Cardiac muscle cell (in vitro differentiated cells and primary cell): ENCODE results near the gene SPATA31D4. TPM values are rescaled to one million over a fixed set of nuclear protein-coding genes. Genes with fewer than 3 reads are reported as not detected.
"Not testable (repeated sequence)": the region's sequence is repeated elsewhere in the genome, so short reads cannot be mapped to it uniquely, and the experiment has no call there.

Source experiments
- DNase-seq, 2 donors: peaks; one replicate each; pipeline versions ENCODE4 v3.0.0 to v3.0.0-alpha.2; 2010 to 2017; ENCODE audit warnings: low read depth in 1 of 2, low spot score in 1 of 2
- H3K27ac ChIP-seq: fragments of 200-600 bp; sonication (generic); 2 replicates; pipeline ENCODE4 v1.5.1; 2016
- H3K27me3 ChIP-seq: fragments of 200-600 bp; sonication (generic); 2 replicates; pipeline ENCODE4 v1.6.0; 2016; ENCODE audit warnings: control low read depth
- H3K36me3 ChIP-seq: fragments of 200-600 bp; sonication (generic); 2 replicates; pipeline ENCODE4 v1.5.1; 2016; ENCODE audit warnings: control low read depth
- H3K4me1 ChIP-seq: fragments of 200-600 bp; sonication (generic); 2 replicates; pipeline ENCODE4 v1.8.1; 2017; ENCODE audit warnings: low read depth, mild to moderate bottlenecking, mixed run types
- H3K4me3 ChIP-seq: fragments of 200-600 bp; sonication (generic); 2 replicates; pipeline ENCODE4 v1.5.1; 2016; ENCODE audit warnings: mild to moderate bottlenecking
- H3K9me3 ChIP-seq: fragments of 200-600 bp; sonication (generic); 2 replicates; pipeline ENCODE4 v1.5.1; 2017; ENCODE audit warnings: low read depth, mild to moderate bottlenecking, control low read depth
- polyA plus RNA-seq: library from polyadenylated mRNA; unstranded; fragments of >200 nt; fragmentation: Nextera tagmentation; extraction: Ambion mirVana; gene quantifications from 2 replicates; pipeline ENCODE4 v1.2.1, GENCODE V29; 2016
- total RNA-seq: library from RNA; depleted of rRNA; stranded (reverse); fragments of >200 nt; gene quantifications from 2 replicates; pipeline ENCODE4 v1.2.3, GENCODE V29; 2016
- TF ChIP-seq, protein P1 (sequence below): IDR thresholded peaks from 2 replicates; pipeline ENCODE4 v1.5.1; 2012; ENCODE audit warnings: low read depth, mild to moderate bottlenecking, low read length

Gene SPATA31D4
- total and polyA plus RNA-seq, 2 experiments from 2014 or later = not detected

DNA sequence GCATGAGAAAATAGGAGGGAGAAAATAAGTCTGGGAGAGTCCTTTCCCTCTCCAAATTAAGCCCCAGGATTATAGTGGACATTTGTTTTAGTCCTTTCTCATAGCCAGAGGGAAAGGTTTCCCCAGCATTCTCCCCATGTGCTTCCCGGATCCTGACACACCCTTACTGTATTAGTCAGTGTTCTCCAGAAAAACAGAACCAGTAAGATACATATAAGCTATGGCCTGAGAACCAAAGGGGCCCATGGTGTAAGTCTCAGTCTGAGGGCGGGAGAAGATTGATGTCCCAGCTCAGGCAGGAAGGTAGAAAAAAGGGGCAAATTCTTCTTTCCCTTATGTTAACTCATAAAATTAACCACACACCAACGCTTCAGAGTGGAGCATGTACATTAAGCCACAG lies 25.6 kb upstream of the SPATA31D4 start:
- TF ChIP-seq, protein P1, sequence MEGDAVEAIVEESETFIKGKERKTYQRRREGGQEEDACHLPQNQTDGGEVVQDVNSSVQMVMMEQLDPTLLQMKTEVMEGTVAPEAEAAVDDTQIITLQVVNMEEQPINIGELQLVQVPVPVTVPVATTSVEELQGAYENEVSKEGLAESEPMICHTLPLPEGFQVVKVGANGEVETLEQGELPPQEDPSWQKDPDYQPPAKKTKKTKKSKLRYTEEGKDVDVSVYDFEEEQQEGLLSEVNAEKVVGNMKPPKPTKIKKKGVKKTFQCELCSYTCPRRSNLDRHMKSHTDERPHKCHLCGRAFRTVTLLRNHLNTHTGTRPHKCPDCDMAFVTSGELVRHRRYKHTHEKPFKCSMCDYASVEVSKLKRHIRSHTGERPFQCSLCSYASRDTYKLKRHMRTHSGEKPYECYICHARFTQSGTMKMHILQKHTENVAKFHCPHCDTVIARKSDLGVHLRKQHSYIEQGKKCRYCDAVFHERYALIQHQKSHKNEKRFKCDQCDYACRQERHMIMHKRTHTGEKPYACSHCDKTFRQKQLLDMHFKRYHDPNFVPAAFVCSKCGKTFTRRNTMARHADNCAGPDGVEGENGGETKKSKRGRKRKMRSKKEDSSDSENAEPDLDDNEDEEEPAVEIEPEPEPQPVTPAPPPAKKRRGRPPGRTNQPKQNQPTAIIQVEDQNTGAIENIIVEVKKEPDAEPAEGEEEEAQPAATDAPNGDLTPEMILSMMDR = no peak
- peaks cover 8% of the 10 kb centered on the region for H3K4me1 ChIP-seq
- H3K4me3 ChIP-seq = no peak overlapping the region
- no peaks in the 10 kb centered on the region for H3K36me3 ChIP-seq
- no peaks in the 10 kb centered on the region for H3K9me3 ChIP-seq
- peaks cover 10% of the 10 kb centered on the region for H3K27me3 ChIP-seq
- no peak overlapping the region for H3K27ac ChIP-seq
- DNase-seq = no peak

DNA sequence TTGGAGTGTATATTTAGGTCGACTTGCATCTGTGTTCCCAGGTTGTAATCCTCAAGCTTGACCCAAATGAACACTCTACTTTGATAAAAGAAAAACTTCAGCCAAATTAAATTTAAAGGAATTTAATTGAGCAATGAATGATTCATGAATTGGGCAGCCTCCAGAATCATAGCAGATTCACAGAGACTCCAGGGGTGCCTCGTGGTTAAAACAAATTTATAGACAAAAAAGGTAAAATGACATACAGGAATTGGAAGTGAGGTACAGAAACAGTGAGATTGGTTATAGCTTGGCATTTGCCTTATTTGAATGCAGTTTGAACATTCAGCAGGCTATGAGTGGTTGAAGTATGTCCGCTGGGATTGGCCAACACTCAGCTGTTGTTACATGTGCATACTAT lies 21.6 kb upstream of the SPATA31D4 start:
- Histone ChIP-seq H3K27ac (no peak overlapping the region), H3K27me3 (no peaks in the 10 kb centered on the region), H3K9me3 (no peaks in the 10 kb centered on the region), H3K36me3 (no peaks in the 10 kb centered on the region), H3K4me3 (no peak overlapping the region), H3K4me1 (peaks cover 8% of the 10 kb centered on the region)
- TF ChIP-seq, protein P1 = no peak
- DNase-seq = peak in 1 of 2 donors; percentile 68

DNA sequence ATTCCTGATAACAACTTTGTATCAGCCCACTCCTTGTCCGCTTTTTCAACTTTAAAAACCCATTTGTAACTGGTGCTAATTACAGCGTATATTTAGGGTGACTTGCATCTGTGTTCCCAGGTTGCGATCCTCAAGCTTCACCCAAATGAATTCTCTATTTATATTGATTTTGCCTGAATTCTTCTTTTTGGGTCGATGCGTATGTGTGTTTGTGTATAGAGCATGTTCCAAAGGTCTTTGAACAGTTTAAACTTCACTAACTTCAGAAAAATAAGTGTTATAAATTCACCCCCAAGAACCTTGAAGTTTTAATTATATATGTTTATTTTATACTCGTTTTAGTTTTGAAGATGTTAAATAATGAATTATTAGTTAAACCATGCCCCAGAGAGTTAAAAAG lies 16.1 kb upstream of the SPATA31D4 start:
- no peak overlapping the region for H3K4me3 ChIP-seq
- no peak overlapping the region for H3K27ac ChIP-seq
- no peaks in the 10 kb centered on the region for H3K36me3 ChIP-seq
- peaks cover 5% of the 10 kb centered on the region for H3K27me3 ChIP-seq
- TF ChIP-seq, protein P1 = no peak
- no peaks in the 10 kb centered on the region for H3K9me3 ChIP-seq
- H3K4me1 ChIP-seq = no peaks in the 10 kb centered on the region
- DNase-seq = no peak

DNA sequence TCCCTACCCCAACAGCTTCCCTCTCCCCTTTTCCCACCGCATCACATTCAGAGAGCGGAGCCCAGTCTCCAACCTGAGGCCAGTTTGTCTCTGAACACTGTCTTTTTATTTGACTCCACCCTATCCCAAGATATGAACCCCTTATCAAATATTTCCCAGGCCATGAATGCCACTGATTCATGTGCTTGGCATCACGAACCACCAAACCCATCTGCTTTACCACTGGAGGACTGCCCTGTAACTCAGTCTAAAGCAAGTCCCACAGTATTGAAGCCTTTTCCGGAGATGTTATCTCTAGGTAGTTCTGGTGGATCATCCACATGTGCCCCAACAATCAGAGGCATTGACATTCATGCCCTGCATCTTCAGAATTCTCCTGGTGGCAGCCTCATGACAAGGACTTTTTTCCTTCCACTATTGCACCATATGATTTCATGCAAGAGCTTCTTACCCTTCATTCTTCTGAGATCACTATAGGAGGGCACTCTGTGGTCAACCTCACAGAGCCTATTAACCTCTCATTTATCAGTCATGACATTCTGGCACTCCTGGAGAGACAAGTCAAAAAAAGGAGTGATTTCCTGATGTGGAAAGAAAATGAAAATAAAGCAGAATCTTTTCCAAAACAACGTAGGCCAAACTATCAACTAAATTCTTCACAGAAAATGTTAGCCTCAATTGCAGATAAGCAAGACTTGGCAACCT lies 12.3 kb upstream of the SPATA31D4 start:
- peaks cover 5% of the 10 kb centered on the region for H3K27me3 ChIP-seq
- TF ChIP-seq, protein P1 = no peak
- no peaks in the 10 kb centered on the region for H3K36me3 ChIP-seq
- H3K4me1 ChIP-seq = no peaks in the 10 kb centered on the region
- H3K4me3 ChIP-seq = no peak overlapping the region
- no peak overlapping the region for H3K27ac ChIP-seq
- peak in 1 of 2 donors; percentile 37 for DNase-seq
- H3K9me3 ChIP-seq = no peaks in the 10 kb centered on the region

DNA sequence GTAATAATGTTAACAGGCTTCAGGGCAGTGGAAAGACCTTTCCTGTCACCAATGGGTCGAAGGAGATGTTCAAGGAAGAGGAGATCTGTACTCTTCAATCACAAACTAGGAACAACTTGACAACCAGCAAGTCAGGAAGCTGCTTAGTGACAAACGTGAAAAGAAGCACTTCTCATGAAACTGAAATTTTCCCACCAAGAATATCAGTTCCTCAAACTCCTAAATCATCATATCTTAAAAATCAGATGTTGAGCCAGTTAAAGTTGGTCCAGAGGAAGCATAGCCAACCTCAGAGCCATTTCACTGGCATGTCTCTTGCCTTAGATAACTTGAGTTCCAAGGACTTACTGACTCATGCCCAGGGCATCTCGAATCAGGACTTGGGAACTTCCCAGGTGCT lies 9.7 kb upstream of the SPATA31D4 start:
- H3K27me3 ChIP-seq, H3K36me3 ChIP-seq, DNase-seq, H3K4me1 ChIP-seq, H3K27ac ChIP-seq, H3K4me3 ChIP-seq, H3K9me3 ChIP-seq: not testable (repeated sequence)

DNA sequence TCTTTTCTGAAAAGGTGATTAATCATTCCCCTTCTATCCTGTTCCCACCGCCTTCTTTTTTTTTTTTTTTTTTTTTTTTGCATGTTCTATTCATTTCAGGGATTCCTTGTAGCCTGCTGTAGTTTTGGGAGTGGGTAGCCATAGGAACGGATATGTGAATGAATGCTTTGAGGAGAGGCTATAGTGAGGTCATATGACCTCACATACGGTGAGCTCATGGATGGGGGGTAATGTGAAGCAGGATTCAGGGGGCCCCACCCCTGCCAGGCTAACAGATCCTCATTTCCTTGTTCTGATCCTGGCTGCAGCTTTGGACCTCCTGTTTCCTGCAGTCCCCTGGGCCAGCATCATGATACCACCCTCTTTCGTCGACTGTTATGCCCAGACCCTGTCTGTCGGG lies 1.9 kb downstream of the SPATA31D4 start:
- H3K27me3 ChIP-seq, H3K27ac ChIP-seq, H3K4me1 ChIP-seq, DNase-seq, H3K36me3 ChIP-seq, H3K9me3 ChIP-seq, H3K4me3 ChIP-seq: not testable (repeated sequence)

DNA sequence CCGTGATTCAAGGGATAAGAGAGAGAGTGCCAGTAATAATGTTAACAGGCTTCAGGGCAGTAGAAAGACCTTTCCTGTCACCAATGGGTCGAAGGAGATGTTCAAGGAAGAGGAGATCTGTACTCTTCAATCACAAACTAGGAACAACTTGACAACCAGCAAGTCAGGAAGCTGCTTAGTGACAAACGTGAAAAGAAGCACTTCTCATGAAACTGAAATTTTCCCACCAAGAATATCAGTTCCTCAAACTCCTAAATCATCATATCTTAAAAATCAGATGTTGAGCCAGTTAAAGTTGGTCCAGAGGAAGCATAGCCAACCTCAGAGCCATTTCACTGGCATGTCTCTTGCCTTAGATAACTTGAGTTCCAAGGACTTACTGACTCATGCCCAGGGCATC lies 5.3 kb downstream of the SPATA31D4 start:
- not testable (repeated sequence) for H3K4me1 ChIP-seq, H3K27ac ChIP-seq, H3K36me3 ChIP-seq, H3K27me3 ChIP-seq, H3K4me3 ChIP-seq, DNase-seq, H3K9me3 ChIP-seq

DNA sequence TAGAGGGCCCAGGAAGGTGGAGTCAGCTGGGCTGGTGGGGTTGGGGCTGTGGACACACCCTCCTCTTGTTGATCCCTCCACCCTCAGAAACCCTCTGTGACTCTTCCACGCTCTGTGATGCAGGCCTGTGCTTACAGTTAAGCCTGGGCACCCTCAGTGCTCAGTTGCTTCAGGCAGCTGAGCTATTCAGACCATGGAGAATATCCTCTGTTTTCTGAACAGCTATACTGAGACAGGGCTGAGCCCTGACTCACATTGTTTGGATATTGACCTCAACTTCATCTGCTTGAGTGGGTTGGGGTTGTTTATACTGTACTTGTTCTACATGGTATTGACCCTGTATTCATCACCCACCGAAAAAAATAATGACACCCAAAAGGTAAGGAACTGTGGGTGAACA lies 15.2 kb downstream of the SPATA31D4 start, which contains the start of gene SPATA31D3:
TSS of gene SPATA31D3 (plus strand) at position 108 of the 400 bp plus-strand sequence. CDS start at position 194, 86 bp downstream.
- not testable (repeated sequence) for H3K27me3 ChIP-seq, H3K27ac ChIP-seq, DNase-seq, H3K9me3 ChIP-seq, H3K36me3 ChIP-seq, H3K4me1 ChIP-seq, H3K4me3 ChIP-seq

DNA sequence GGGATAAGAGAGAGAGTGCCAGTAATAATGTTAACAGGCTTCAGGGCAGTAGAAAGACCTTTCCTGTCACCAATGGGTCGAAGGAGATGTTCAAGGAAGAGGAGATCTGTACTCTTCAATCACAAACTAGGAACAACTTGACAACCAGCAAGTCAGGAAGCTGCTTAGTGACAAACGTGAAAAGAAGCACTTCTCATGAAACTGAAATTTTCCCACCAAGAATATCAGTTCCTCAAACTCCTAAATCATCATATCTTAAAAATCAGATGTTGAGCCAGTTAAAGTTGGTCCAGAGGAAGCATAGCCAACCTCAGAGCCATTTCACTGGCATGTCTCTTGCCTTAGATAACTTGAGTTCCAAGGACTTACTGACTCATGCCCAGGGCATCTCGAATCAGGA lies 20.4 kb downstream of the SPATA31D4 start:
- not testable (repeated sequence) for H3K27me3 ChIP-seq, DNase-seq, H3K36me3 ChIP-seq, H3K4me3 ChIP-seq, H3K9me3 ChIP-seq, H3K4me1 ChIP-seq, H3K27ac ChIP-seq
